Spleen (tissue), 11 donors: Measurements from ENCODE around the gene MEOX1. TPM values are rescaled to one million over a fixed set of nuclear protein-coding genes. Genes with fewer than 3 reads are reported as not detected.

Source experiments
- DNase-seq: peaks from one replicate; pipeline ENCODE4 v3.0.0-alpha.2; 2020
- H3K27ac ChIP-seq, 8 donors: fragments of 200-600 bp; sonication (generic) in 7 of 8; 1 replicate in 4 of 8; 2 replicates in 4 of 8; pipeline versions ENCODE4 v1.5.0 to v1.8.0; 2016 to 2021; ENCODE audit warnings: inconsistent platforms in 4 of 8, mild to moderate bottlenecking in 4 of 8, moderate library complexity in 1 of 8
- H3K27me3 ChIP-seq, 7 donors: fragments of 200-600 bp; sonication (generic) in 6 of 7; replicated peaks in 1 of 7; 1 replicate in 4 of 7; 2 replicates in 3 of 7; pipeline versions ENCODE4 v1.5.0 to v1.8.0; 2016 to 2021; ENCODE audit warnings: inconsistent platforms in 3 of 7, mild to moderate bottlenecking in 1 of 7
- H3K36me3 ChIP-seq, 6 donors: fragments of 200-600 bp; sonication (generic) in 5 of 6; 1 replicate in 4 of 6; 2 replicates in 2 of 6; pipeline versions ENCODE4 v1.5.0 to v1.8.0; 2016 to 2021; ENCODE audit warnings: inconsistent platforms in 2 of 6
- H3K4me1 ChIP-seq, 6 donors: fragments of 200-600 bp; sonication (generic) in 5 of 6; 1 replicate in 3 of 6; 2 replicates in 3 of 6; pipeline versions ENCODE4 v1.5.0 to v1.8.0; 2016 to 2021; ENCODE audit warnings: inconsistent platforms in 3 of 6
- H3K4me3 ChIP-seq, 8 donors: fragments of 200-600 bp; sonication (generic) in 7 of 8; 1 replicate in 4 of 8; 2 replicates in 4 of 8; pipeline versions ENCODE4 v1.5.0 to v1.8.0; 2016 to 2021; ENCODE audit warnings: inconsistent platforms in 4 of 8, mild to moderate bottlenecking in 4 of 8, moderate library complexity in 2 of 8
- H3K9me3 ChIP-seq, 8 donors: fragments of 200-600 bp; sonication (generic) in 7 of 8; 1 replicate in 4 of 8; 2 replicates in 4 of 8; pipeline versions ENCODE4 v1.5.0 to v1.8.0; 2016 to 2021; ENCODE audit warnings: inconsistent platforms in 4 of 8
- CTCF ChIP-seq, 11 experiments: fragments of 200-600 bp in 7 of 11; fragments of 450-650 bp in 4 of 11; sonication (generic) in 4 of 11; IDR thresholded peaks in 8 of 11; conservative IDR thresholded peaks in 3 of 11; 1 replicate in 7 of 11; 2 replicates in 4 of 11; pipeline versions ENCODE4 v1.4.0 to v1.8.0; 2016 to 2021; ENCODE audit warnings: antibody characterized with exemption in 11 of 11, inconsistent platforms in 4 of 11, mild to moderate bottlenecking in 1 of 11
- POLR2A ChIP-seq, 3 donors: fragments of 450-650 bp; IDR thresholded peaks; one replicate each; pipeline ENCODE4 v1.5.1; 2017; ENCODE audit warnings: antibody characterized with exemption in 3 of 3, mild to moderate bottlenecking in 1 of 3
- POLR2AphosphoS5 ChIP-seq, 3 donors: sonication (generic); formaldehyde crosslinking; IDR thresholded peaks; one replicate each; pipeline ENCODE4 v1.5.1; 2017; ENCODE audit warnings: antibody characterized with exemption in 3 of 3
- WGBS, 5 donors: extraction: QIAGEN DNeasy Blood & Tissue Kit in 3 of 5; methylation state at CpG; one replicate each; pipeline versions ENCODE4 v1.1.5 to v1.1.7; 2013 to 2018; 5-methylcytosine and 5-hydroxymethylcytosine counted together
- intact Hi-C: fragments of 100-400 bp; cut with DNase I; formaldehyde crosslinking; loops from one replicate; pipeline ENCODE4 v1.15.0; 2023; ENCODE audit warnings: low total_unique reads
- polyA plus RNA-seq, 3 donors: library from polyadenylated mRNA; stranded (reverse); fragments of 200-250 nt; gene quantifications; one replicate each; pipeline ENCODE4 v1.2.1, GENCODE V29; 2013
- total RNA-seq, 7 donors: library from RNA; depleted of rRNA in 3 of 7; stranded (reverse); fragments of >200 nt in 3 of 7; fragmentation: NEBNext Ultra II Directional in 4 of 7; extraction: Animal tissue kit (Norgen Biotek cat#: 25700) in 4 of 7; gene quantifications; one replicate each; pipeline versions ENCODE4 v1.1.0 to v1.2.1, GENCODE V29; 2016 to 2021
- donor health status: healthy with polysubstance abuse.
- donor health status: DM: no; HTN: no; CAD: no; lungs with moderate emphysema.
- donor health status: DM: no; HTN: no; CAD: no.
- donor health status: Bipolar disorder and iron deficiency.
- donor health status: healthy.
- donor health status: DM: no; HTN: no; CAD: no.
- donor health status: DM: yes; HTN: yes; CAD: no.

The MEOX1 gene
- total and polyA plus RNA-seq, 10 donors: 4.1 to 46.9 (median 14.4) TPM

DNA sequence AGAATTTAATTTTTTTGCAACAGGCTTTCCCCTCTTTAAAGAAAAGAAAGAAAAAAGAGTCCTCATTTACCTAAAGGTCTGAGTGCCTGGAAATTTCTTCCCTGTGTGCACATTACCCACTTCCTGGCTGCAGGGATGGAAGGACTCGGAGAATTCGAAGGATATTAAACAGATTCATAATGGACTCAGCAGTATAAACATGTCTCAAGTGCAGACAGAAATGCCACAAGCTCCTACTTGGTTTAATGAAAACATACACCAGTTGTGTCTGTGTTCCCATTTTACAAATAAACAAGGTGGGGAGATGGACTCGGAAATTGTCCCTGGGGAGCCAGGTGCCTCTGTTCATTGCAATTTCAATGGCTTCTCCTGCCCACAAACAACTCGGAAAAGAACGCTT is 47.2 kb downstream of the MEOX1 start:
- Histone ChIP-seq H3K36me3 (no peaks in the 10 kb centered on the region), H3K4me3 (no peak overlapping the region), H3K4me1 (peaks cover 0 to 24% (median 2%) of the 10 kb centered on the region in 6 donors), H3K9me3 (peaks cover 0 to 4% (median 0%) of the 10 kb centered on the region in 8 donors), H3K27ac (no peak overlapping the region), H3K27me3 (peaks cover 0 to 16% (median 0%) of the 10 kb centered on the region in 7 donors)
- intact Hi-C loops: no loop called here
- DNase-seq: no peak
- WGBS, 5 donors: 83 to 88% (median 85%) methylated on average over 5 of the region's 5 CpGs
- TF ChIP-seq CTCF (IDR thresholded peaks at IDR 0.05 in 8 of 11, conservative IDR thresholded peaks at IDR 0.05 in 3 of 11) (no peak), POLR2AphosphoS5 (IDR thresholded peaks at IDR 0.05) (no peak), POLR2A (IDR thresholded peaks at IDR 0.05) (no peak)

DNA sequence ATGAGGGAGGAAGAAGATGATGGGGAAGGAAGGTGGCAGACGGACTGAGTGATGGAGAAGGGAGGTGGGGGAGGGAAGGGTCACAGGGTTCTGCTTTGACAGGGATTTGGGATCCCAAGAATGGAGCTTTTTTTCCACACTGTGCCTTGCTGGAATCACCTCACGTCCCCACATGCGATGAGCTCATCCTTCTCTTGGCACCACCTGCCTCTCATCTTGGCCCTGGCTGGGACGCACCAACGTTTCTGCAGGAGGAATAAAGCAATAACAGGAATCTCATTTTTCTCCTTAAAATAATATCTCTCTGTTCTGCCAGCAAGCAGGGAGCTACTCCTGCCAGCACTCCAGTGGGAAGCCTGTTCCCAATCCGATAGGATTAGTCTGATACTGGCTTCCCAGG is 47.8 kb downstream of the MEOX1 start:
- intact Hi-C loops: no loop called here
- no peak for DNase-seq
- no peaks in the 10 kb centered on the region for H3K36me3 ChIP-seq
- peaks cover 0 to 16% (median 0%) of the 10 kb centered on the region in 7 donors for H3K27me3 ChIP-seq
- WGBS, 5 donors: 68 to 85% (median 73%) methylated on average over 6 of the region's 6 CpGs
- peaks cover 0 to 4% (median 0%) of the 10 kb centered on the region in 8 donors for H3K9me3 ChIP-seq
- peaks cover 0 to 28% (median 3%) of the 10 kb centered on the region in 6 donors for H3K4me1 ChIP-seq
- no peak overlapping the region for H3K4me3 ChIP-seq
- TF ChIP-seq POLR2AphosphoS5 (IDR thresholded peaks at IDR 0.05) (no peak), POLR2A (IDR thresholded peaks at IDR 0.05) (no peak), CTCF (IDR thresholded peaks at IDR 0.05 in 8 of 11, conservative IDR thresholded peaks at IDR 0.05 in 3 of 11) (no peak)
- H3K27ac ChIP-seq: no peak overlapping the region

GRCh38 chr17:43612515-43612914 is 49.2 kb downstream of the MEOX1 start:
- Histone ChIP-seq H3K9me3 (peaks cover 0 to 4% (median 0%) of the 10 kb centered on the region in 8 donors), H3K4me1 (peaks cover 0 to 28% (median 3%) of the 10 kb centered on the region in 6 donors), H3K36me3 (no peaks in the 10 kb centered on the region), H3K27me3 (peaks cover 0 to 16% (median 0%) of the 10 kb centered on the region in 7 donors), H3K27ac (no peak overlapping the region), H3K4me3 (no peak overlapping the region)
- intact Hi-C loops: no loop called here
- WGBS, 5 donors: 87 to 95% (median 94%) methylated on average over 3 of the region's 3 CpGs
- TF ChIP-seq POLR2A (IDR thresholded peaks at IDR 0.05) (no peak), POLR2AphosphoS5 (IDR thresholded peaks at IDR 0.05) (no peak), CTCF (IDR thresholded peaks at IDR 0.05 in 8 of 11, conservative IDR thresholded peaks at IDR 0.05 in 3 of 11) (no peak)
- DNase-seq: no peak

GRCh38 chr17:43611230-43611969 is 50.3 kb downstream of the MEOX1 start:
- H3K9me3 ChIP-seq: peaks cover 0 to 4% (median 0%) of the 10 kb centered on the region in 8 donors
- intact Hi-C loops: no loop called here
- TF ChIP-seq POLR2AphosphoS5 (IDR thresholded peaks at IDR 0.05): no peak
- no peak for TF ChIP-seq POLR2A (IDR thresholded peaks at IDR 0.05)
- no peak for TF ChIP-seq CTCF (IDR thresholded peaks at IDR 0.05 in 8 of 11, conservative IDR thresholded peaks at IDR 0.05 in 3 of 11)
- H3K36me3 ChIP-seq: no peaks in the 10 kb centered on the region
- H3K4me1 ChIP-seq: peaks cover 0 to 21% (median 0%) of the 10 kb centered on the region in 6 donors
- no peak overlapping the region for H3K4me3 ChIP-seq
- DNase-seq: no peak
- 83 to 98% (median 95%) methylated on average over 2 of the region's 2 CpGs for WGBS, 5 donors
- peak overlapping the region in 2 of 8 donors; percentile 58 to 65 for H3K27ac ChIP-seq
- H3K27me3 ChIP-seq: peaks cover 0 to 16% (median 0%) of the 10 kb centered on the region in 7 donors
